Fibroblast of the conjunctiva (primary cell): ENCODE results near the gene SRP72.

ENCODE experiments used
- DNase-seq: peaks from one replicate; pipeline ENCODE4 v3.0.0-alpha.2; 2010; ENCODE audit warnings: low read depth

Gene SRP72

GRCh38 chr4:56465599-56466295 is 1.7 kb upstream of the SRP72 start:
- DNase-seq = no peak

- DNase-seq = peak; percentile 48
Observed at GRCh38 chr4:56466296-56466761, 1.1 kb upstream of the SRP72 start.

GRCh38 chr4:56466910-56467283 is 520 bp upstream of the SRP72 start:
- DNase-seq = no peak

GRCh38 chr4:56468097-56468422 is 643 bp downstream of the SRP72 start:
- DNase-seq = no peak

- DNase-seq = no peak
Observed at GRCh38 chr4:56469489-56470210, 2.2 kb downstream of the SRP72 start.

GRCh38 chr4:56475917-56476316 is 8.5 kb downstream of the SRP72 start:
- no peak for DNase-seq

- DNase-seq = no peak
Observed at GRCh38 chr4:56477192-56477702, 9.8 kb downstream of the SRP72 start.

GRCh38 chr4:56480691-56481090 is 13.3 kb downstream of the SRP72 start:
- DNase-seq = no peak

- DNase-seq = no peak
Observed at GRCh38 chr4:56496241-56496640, 28.8 kb downstream of the SRP72 start.

- peak; percentile 20 for DNase-seq
Observed at GRCh38 chr4:56505269-56506130, 38.1 kb downstream of the SRP72 start, which contains the start of gene ARL9. Gene ARL9, plus strand, starts transcription at chr4:56505791. Its CDS starts 72 bp downstream, at chr4:56505863.

GRCh38 chr4:56511098-56511497 is 43.7 kb downstream of the SRP72 start:
- DNase-seq = no peak

- no peak for DNase-seq
Observed at GRCh38 chr4:56512166-56512565, 44.7 kb downstream of the SRP72 start.

GRCh38 chr4:56513517-56513916 is 46.1 kb downstream of the SRP72 start:
- DNase-seq = no peak

- peak; percentile 68 for DNase-seq
Observed at GRCh38 chr4:56530269-56531148, 63.1 kb downstream of the SRP72 start.

- no peak for DNase-seq
Observed at GRCh38 chr4:56531149-56531770, 63.8 kb downstream of the SRP72 start.

GRCh38 chr4:56531823-56532222 is 64.4 kb downstream of the SRP72 start:
- no peak for DNase-seq

- no peak for DNase-seq
Observed at GRCh38 chr4:56532239-56532638, 64.8 kb downstream of the SRP72 start.

GRCh38 chr4:56535915-56536314 is 68.5 kb downstream of the SRP72 start:
- no peak for DNase-seq

- DNase-seq = no peak
Observed at GRCh38 chr4:56537147-56537546, 69.7 kb downstream of the SRP72 start.

- no peak for DNase-seq
Observed at GRCh38 chr4:56540826-56541225, 73.4 kb downstream of the SRP72 start.

GRCh38 chr4:56544573-56545131 is 77.2 kb downstream of the SRP72 start:
- peak; percentile 59 for DNase-seq
